NCI-H2171 (cell line): ENCODE data around the gene TRAF7.
"Not testable (repeated sequence)": the region's sequence is repeated elsewhere in the genome, so short reads cannot be mapped to it uniquely, and the experiment has no call there.

Experiments
- DNase-seq: peaks from one replicate; lab custom pipeline; 2025; lab: John Stamatoyannopoulos, UW

The TRAF7 gene

DNA sequence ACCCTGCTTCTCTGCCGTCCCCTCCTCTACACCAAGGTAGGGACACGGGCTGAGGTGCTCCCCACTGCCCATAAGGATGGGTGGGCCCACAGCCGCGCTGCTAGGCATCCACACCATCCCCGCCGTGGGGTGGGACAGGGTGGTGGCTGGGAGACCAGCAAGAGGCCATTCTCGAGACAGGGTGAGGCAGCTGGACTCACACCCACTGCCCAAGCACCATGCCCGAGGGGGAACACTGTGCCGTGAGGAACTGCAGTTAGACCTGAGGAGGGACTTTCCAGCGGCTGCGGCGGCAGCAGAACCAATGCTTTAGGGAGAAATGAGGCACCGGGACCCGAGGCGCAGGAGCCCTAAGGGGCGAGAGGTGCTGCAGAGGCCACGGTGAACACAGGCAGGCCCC, 33.2 kb upstream of the TRAF7 start:
- no peak for DNase-seq

DNA sequence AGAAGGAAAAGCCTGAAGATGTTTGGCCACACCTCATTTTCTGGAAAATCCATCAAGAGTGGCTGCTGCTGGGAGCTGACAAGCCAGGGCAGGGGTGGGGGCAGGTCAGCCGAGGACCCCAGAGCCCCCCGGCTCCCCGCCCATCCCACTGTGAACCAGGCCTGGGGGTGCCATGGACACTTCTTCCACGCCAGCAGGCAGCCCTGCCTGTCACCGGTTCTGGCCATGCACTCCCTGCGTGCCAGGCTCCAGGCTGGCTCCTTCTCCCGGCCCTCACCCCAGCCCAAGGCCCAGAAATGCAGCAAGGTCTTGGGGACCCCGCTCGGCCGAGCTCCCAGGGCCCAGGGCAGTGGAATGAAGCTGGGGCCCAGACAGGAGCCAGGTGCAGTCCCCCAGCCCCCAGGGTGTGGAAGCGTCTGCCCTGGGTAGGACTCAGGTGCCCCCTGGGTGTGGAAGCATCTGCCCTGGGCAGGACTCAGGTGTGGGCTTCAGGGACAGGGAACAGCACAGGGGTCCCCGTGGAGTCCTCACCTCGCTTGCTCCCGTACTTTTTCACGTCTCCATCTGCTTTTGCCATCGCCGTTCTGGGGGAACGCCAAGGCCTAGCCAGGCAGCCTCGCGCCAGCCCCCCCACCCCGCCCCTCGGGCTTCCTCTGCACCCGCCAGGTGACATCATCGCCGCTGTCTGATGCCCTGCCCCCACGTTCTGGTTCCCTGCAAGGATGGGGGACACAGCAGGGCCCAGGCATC, 32.5 kb upstream of the TRAF7 start:
- DNase-seq: not testable (repeated sequence)

DNA sequence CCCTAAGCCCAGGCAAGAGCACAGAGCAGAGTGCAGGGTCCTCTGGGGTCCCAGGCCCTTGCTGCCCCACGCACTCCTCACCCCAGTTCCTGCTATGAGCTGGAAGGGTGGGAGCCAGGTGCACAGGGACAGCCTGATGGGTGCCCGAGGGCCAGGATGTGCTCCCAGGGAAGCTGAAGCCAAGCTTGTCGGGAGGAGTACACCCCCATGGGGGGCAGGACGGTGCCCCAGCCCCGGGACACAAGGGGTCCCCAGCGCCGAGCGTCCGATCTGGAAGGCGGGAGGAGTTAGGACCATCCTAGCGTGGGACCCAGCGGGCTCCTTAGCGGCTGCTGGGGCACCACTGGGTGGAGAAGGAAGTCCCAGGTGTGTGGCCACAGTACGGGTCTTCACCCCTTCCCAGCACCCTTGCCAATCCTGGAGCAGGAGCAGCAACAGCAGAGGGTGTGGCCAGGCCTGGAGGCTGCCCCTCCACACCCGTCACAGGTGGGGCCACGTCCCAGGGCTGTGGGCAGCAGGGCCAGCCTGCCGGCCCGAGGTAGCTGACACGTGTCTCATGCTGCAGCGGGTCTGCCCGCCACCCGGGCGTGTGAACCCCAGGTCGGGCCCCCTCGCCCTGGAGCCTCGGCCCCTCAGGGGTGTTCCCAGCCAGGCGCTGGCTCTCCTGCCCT, 31.7 kb upstream of the TRAF7 start:
- not testable (repeated sequence) for DNase-seq

DNA sequence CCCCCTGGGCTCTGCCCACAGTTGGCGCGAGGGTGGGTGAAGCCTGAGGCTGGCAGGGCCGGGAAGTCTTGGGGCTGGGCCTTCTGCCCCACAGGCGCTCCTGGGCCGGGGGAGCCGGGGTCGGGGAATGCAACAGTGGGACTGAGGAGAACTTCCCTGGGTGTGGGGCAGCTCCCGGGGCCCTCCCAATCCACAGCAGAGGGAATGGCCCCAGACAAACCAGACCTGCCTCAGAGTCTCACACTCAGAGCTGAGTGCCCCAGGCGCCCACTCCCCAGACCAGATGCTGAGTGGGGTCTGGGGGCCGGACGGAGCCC, 31.2 kb upstream of the TRAF7 start:
- not testable (repeated sequence) for DNase-seq

DNA sequence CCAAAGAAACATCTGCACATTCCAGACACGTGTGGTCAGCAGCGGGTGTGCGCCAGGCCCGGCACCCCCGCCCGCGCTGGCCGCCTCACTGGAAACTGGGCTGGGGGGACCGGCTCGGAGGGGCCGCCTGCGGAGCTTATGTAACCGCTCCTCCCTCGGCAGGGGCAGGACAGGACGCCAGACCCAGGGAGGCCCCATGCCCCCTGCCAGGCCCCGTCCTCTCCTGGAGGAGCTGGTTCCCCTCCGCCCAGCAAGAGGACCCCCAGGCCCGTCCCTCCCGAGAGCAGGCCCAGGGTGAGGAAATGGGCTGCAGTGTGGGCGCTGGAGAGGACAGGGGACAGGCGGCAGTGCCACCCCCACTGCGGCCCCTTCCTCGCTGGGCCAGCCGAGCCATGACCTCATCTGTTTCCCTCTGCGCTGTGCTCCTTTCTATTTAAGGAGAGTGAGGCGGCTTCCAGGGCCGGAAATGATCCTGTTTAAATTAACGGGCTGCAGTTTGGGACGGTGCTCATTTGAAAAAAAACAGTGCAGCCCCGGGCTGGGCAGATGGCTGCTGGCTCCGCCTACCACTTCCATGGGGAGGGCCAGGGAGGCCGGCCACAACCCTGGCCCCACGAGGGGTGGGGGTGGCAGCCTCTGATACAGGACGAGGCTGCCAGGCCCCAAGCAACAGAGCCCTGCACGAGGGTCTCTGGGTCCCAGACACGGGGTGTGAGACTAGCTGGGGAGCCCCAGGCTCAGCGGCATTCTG, 30.7 kb upstream of the TRAF7 start:
- not testable (repeated sequence) for DNase-seq

DNA sequence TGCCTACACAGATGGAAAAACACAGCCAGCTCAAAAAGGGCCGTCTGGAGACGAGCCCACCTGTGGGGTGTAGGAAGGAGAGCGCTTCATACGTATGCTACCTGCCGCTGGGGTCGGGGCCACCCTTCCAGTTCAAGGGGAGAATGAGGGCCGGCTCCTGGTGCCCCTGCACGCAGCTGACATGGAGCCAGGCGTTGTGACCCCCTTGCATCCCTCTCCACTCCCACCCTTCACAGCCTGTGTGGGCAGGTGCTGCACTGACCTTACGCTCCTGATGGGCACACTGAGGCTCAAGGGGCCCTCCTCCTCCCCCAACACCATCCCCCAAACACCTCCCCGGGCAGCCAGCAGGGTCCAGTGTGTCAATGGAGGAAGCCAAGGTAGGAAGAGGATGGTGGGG, 30.0 kb upstream of the TRAF7 start:
- DNase-seq: not testable (repeated sequence)

DNA sequence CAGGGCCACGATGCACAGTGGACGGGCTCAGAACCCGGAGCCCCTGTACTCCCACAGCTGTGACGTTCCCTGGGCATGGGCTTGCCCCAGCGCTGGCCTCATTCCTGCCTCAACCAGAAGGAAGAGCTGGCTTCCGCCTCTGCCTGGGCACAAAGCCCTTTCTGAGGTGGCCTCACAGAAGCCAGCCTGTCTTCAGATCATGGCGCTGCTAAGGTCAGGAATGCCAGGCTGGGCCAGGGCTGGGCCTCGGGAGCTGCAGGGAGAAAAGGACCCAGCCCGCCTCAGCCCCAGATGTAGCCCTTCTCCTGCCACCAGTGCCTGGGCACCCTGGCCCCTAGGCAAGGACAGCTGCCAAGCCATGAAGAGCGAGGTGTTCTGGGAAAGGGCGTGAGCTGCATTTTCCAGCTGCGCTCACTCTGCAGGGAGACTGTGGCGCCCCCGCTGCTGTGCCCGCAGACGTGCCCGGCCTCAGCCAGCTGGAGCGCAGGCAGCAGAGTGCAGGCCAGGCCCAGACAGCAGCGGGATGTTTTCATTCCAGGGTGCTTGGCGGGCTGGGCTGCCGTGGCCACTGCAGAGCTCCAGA, 29.3 kb upstream of the TRAF7 start:
- DNase-seq: not testable (repeated sequence)

DNA sequence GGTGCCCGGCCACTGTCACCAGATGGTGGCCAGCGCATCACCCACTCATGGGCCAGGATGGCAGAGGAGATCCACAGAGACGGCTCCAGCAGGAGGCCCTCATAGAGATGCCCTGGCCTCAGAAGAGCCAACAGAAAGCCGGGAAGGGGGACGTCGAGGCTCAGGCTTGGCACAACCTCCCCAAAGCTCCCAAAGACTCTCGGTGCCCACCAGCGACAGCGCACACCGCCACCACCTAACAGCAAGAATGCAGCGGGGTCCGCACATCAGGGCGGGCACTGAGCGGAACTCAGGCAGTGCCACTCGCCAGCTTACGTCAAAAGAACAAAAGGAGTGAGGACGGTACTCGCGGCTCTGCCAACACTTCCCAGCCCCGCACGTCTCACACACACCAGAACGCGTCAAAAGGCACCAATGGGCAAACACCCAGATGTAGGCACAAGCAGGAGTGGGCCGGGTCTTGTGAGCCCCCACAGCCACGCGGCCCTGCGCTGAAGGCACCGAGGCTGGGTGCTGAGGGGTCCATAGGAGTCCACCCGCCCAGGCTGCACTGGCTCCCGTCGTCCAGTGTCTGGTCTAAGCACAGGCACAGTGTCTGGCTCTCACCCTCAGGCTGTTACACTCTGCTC, 28.5 kb upstream of the TRAF7 start:
- DNase-seq: not testable (repeated sequence)

DNA sequence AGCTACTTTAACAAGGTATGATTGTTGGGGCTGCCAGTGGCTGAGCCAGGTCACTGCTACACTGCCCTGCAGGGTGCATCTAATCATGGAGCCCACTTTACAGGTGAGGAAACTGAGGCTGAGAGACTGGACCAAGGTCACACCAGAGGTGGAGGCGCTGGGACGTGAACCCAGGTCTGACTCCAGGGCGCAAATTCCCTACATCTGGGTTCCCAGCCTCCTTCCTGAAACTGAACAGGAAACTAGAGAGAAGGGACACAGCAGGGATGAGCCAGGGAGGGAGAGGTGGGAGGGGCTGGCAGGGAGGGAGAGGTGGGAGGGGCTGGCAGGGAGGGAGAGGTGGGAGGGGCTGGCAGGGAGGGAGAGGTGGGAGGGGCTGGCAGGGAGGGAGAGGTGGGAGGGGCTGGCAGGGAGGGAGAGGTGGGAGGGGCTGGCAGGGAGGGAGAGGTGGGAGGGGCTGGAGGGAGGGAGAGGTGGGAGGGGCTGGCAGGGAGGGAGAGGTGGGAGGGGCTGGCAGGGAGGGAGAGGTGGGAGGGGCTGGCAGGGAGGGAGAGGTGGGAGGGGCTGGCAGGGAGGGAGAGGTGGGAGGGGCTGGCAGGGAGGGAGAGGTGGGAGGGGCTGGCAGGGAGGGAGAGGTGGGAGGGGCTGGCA, 27.8 kb upstream of the TRAF7 start:
- not testable (repeated sequence) for DNase-seq

DNA sequence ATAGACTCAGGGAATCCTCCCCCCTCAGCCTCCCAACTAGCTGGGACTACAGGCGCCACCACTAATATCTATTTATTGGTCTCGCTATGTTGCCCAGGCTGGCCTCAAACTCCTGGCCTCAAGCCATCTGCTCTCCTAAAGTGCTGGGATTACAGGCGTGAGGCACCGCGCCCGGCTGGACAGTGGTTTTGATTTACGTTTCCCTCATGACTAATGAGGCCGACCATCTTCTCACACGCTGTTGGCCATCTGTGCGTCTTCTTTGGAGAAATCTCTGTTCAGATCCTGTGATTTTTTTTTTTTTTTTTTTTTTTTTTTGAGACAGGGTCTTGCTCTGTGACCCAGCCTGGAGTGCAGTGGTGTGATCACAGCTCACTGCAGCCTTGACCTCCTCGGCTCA, 26.3 kb upstream of the TRAF7 start:
- DNase-seq: not testable (repeated sequence)

DNA sequence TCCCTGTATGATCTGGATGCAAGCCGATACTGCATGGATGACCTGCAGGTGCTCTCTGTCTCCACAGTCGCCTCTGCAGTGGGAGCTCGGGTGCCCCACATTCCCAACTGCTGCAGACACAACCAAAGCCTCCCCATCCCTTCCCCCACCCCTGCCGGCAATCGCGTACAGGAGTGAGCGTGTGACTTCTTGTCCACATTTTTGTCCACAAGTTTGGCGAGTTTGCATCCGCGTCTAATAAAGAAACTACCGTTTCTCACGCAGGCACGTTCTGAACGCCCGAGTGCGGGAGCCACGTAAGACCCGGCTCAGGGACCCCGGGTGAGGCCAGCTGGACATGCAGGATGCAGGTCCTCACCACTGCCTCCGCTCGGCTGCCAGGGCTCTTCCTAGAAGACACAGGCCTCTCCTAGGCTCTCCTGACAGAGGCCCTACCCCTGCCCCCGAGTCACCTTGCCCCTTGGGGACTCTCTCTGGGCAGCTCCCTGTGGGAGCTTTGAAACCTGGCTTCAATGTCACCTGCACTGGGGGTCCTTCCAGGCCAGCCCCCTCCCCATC, 25.6 kb upstream of the TRAF7 start:
- DNase-seq: not testable (repeated sequence)

DNA sequence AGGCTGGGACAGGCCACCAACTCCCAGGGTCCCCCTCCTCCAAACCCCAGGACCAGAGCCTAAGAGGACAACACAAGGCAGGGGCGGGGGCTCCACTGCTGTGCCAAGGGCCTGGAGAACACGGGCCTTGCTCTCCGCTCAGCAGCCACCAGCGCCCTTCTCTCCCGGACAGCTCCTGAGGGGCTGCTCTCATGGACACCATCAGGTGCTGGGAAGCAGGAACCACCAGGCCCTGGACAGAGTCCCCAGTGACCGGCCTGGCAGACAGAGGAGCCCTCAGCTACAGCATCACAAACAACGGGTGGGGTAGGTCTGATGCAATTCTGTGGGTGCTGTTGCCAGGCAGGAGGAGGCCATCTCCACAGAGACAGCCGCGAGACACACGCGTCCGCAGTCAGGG, 21.8 kb upstream of the TRAF7 start:
- not testable (repeated sequence) for DNase-seq

DNA sequence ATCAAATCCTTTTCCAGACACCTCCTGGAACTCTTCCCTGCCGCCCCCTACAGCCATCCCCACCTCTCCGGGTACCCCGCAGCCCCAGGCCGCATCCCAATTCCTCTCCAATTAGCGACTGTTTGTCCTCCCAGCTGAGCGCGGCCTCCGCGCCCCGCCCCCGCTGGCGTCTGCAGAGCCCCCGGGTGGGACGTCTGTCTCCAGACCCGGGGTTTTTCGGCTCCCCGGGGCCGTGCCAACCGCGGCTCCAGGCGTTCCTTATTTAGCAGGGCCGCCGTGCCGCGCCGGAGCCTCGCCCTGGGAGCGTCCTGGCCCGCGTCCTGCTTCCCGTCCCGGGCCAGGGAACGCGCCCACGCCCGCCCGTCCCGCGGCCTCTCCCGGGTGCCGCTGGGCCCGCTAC, 20.5 kb upstream of the TRAF7 start:
- DNase-seq: not testable (repeated sequence)

DNA sequence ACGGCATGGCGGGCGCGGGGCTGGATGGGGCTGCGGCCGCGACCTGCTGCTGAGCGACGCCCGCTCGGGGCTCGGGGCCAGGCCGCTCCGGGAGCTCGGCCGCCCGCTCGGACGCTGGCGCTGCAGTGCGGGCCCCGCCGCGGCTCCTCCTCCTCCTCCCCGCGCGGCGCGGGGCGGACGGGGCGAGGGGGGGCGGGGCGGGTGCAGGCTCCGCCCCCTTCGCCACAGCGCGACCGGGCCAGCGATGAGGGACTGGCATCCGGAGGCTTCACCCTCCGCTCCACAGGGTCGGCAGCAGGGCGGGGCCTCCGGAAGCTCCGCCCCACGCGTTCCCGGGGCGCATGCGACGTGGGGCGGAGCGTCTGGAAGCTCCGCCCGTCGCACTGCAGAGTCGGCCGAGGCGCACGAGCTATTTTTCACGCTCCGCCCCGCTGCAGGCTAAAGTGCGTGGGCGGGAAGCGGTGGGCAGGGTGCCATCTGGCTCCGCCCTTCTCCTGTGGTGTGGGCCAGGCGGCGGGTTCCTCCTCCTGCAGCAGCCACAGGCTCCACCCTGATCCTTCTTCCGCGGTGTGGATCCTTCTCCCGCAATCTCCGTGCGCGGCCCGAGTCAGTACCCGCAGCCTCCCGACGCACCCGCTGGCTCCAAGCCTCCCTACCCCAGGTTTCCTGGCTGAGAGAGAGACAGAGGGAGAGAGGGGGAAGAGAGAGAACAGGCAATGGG, 19.7 kb upstream of the TRAF7 start, which contains the start of gene PKD1:
Gene PKD1 (minus strand): TSS at position 129 of the 721 bp plus-strand sequence. CDS start 209 bp downstream, outside the sequence.
- peak; percentile 83 for DNase-seq

DNA sequence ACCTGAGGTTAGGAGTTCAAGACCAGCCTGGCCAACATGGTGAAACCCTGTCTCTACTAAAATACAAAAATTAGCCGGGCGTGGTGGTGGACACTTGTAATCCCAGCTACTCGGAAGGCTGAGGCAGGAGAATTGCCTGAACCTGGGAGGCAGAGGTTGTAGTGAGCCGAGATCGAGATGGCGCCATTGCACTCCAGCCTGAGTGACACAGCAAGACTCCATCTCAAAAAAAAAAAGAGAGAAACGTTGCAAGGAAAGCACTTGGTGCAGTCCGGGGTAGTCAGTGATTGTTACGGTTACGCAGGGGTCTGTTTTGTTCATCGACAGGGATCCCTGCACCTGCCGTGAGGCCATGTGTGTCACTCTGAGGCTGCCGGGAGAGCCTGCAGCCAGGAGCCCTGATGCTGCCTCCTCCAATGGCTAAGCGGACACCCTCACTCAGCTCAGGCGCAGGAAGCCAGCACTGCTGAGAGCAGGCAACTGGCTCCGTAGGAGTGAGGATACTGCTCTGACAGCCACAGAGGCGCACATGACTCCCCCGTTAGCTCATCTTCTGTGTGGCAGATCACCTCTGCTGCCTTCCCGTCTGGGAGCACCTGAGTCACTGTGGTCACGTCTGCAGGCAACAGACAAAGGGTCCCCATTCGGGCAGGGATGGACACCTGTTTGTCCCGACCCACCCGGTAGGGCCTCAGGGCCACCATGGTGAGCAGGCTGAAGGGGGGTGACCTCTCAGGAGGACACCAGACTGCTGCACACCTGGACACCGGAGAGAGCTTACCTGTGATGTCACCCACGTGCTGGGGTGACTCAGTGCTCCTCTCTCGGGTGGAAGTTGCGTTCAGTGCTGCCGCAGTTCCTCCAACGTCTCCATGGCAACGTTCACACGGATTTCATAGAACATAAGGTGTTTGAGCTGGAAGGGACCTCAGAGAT, 12.4 kb upstream of the TRAF7 start:
- DNase-seq: no peak

DNA sequence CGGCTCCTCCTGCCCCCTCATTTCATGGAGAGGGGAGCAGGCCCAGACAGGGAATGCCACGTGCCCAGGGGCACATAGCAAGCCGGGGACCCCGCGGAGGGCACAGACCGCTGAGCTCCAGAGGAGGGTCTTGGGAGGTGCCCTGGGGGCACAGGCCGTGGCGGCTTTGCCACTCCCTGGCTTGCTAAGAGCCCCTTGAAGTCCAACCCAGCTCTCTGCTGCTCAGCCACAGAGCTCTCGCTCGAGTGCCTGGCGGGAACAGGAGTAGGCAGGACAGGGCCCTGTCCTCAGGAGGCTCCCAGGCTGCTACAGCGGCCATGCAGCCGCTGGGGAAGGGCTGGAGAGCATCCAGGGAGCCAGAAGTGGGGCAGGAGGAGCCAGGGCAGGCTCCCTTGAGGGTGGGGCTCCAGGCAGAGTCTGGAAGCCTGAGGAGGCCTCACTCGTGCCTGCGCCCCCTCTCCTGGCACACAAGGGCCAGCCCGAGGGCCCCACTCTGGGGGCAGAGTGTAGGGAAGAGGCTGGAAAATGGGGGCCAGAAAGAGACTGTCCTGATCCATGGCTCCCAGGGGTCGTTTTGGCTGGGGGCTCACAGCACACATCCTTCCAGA, 11.6 kb upstream of the TRAF7 start:
- DNase-seq: no peak

DNA sequence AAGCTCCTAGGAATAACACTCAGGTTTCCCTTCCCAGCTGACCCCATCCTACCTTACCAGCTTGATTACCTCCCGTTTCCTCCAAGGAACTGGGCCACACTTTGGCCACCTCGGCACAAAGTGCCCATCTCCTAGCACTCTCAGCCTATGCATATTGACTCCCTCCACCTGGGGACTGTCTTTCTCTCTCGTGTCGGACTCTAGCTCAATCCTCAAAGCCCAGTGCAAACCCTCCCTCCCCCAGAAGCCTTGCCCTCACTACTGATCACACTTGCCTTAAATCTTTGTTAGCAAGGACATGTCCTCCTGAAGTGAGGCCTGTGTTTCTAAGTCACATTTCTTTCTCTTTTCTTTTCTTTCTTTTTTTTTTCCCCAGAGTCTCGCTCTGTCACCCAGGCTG, 9.7 kb upstream of the TRAF7 start:
- DNase-seq: no peak

DNA sequence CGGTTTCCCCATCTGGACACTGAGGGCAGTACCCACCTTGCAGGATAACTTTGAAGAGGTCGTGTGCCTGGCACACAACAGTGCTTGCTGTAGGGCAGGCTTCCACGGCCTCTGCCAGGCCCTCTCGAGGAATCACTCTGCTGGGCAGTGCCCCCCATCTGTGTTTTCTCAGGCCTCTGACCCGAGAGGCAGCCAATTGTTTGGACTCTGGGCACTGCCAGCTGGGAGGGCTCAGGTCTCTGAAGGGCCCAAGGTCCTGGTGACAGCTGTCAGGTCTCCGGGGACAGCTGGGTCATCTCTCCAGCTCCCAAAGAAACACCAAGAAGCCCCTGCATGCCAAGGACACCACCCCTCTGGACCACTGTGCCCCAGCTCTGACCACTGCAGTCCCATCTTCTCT, 8.2 kb upstream of the TRAF7 start:
- DNase-seq: no peak
